ENCODE data around the gene IYD.

DNA sequence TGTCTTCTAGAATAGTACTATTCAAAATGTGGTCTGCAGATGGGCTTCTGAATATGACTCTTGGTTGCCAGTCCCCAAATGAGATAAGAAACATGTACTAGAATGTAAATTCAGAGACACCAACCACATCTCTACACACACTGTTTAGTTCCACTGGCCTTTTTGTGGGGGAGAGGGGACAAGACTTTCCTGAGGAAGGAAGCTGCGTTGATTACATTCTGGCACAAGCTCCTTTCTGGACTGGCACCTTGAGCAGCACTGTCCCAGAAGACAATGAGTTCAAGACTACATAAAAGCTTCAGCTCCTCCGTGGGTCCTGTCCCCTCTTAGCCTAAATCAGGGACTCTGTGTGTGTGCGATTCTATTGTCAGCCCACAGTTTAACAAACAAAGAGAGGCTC is 6.9 kb upstream of the IYD start:
- no peak for TF ChIP-seq CTCF (conservative IDR thresholded peaks at IDR 0.05 in 1 of 2, IDR thresholded peaks at IDR 0.05 in 1 of 2; ENCODE audit: extremely low read depth in 1 of 2, insufficient read depth in 1 of 2, low read depth in 1 of 2, low read length in 2 of 2)
- no peak for TF ChIP-seq EZH2 (IDR thresholded peaks at IDR 0.05; ENCODE audit: borderline replicate concordance, low read length)
